GM21528 (cell line): Measurements from ENCODE around the gene LSG1.
"Not testable (repeated sequence)": the region's sequence is repeated elsewhere in the genome, so short reads cannot be mapped to it uniquely, and the experiment has no call there.

Experiments used
- ATAC-seq: cut with Tn5 transposase; IDR thresholded peaks from one replicate; pipeline ENCODE4 v1.9.1; 2021; ENCODE audit warnings: mild to moderate bottlenecking, moderate library complexity; ENCODE audit not compliant: unreplicated experiment, low FRiP score

LSG1 gene

GRCh38 chr3:194659778-194660177 is 12.2 kb downstream of the LSG1 start:
- ATAC-seq = no peak

- no peak for ATAC-seq
Measured at GRCh38 chr3:194658477-194659242, 13.3 kb downstream of the LSG1 start.

- ATAC-seq = no peak
Measured at GRCh38 chr3:194657439-194657838, 14.6 kb downstream of the LSG1 start.

GRCh38 chr3:194654443-194654842 is 17.5 kb downstream of the LSG1 start:
- ATAC-seq = peak; percentile 68

GRCh38 chr3:194647747-194648146 is 24.2 kb downstream of the LSG1 start:
- no peak for ATAC-seq

GRCh38 chr3:194642769-194643168 is 29.2 kb downstream of the LSG1 start:
- no peak for ATAC-seq

GRCh38 chr3:194640829-194641228 is 31.2 kb downstream of the LSG1 start:
- no peak for ATAC-seq

GRCh38 chr3:194638991-194639605 is 32.9 kb downstream of the LSG1 start:
- no peak for ATAC-seq

GRCh38 chr3:194637541-194638400 is 34.2 kb downstream of the LSG1 start:
- no peak for ATAC-seq

GRCh38 chr3:194637066-194637465 is 34.9 kb downstream of the LSG1 start:
- ATAC-seq = no peak

GRCh38 chr3:194633349-194634004 is 38.5 kb downstream of the LSG1 start, which contains the start of gene TMEM44:
TMEM44 (minus strand) TSS chr3:194633419; CDS start chr3:194633215, 204 bp downstream.
- ATAC-seq = peak; percentile 87

- ATAC-seq = peak; percentile 59
Measured at GRCh38 chr3:194632809-194633348, 39.1 kb downstream of the LSG1 start.

GRCh38 chr3:194632226-194632808 is 39.7 kb downstream of the LSG1 start:
- no peak for ATAC-seq

- ATAC-seq = no peak
Measured at GRCh38 chr3:194631696-194632095, 40.3 kb downstream of the LSG1 start.

- not testable (repeated sequence) for ATAC-seq
Measured at GRCh38 chr3:194630681-194631080, 41.3 kb downstream of the LSG1 start.

GRCh38 chr3:194624956-194625355 is 47.0 kb downstream of the LSG1 start:
- no peak for ATAC-seq

- no peak for ATAC-seq
Measured at GRCh38 chr3:194623449-194624290, 48.3 kb downstream of the LSG1 start.

- ATAC-seq = no peak
Measured at GRCh38 chr3:194622621-194623340, 49.2 kb downstream of the LSG1 start.
